NCI-H146 (cell line): ENCODE data around the gene CIDEC.

Experiments
- DNase-seq: peaks from one replicate; lab custom pipeline; 2025; lab: John Stamatoyannopoulos, UW

The CIDEC gene

GRCh38 chr3:9846931-9847488, 33.0 kb downstream of the CIDEC start:
- DNase-seq, result no peak

GRCh38 chr3:9846231-9846630, 33.8 kb downstream of the CIDEC start:
- DNase-seq, result no peak

- peak; percentile 86 for DNase-seq
These were observed 36.2 kb downstream of the CIDEC start, which contains the start of gene RPUSD3 for GRCh38 chr3:9843715-9844438. Gene RPUSD3 (minus strand): TSS chr3:9844008. CDS start chr3:9843990, 18 bp downstream.

- no peak for DNase-seq
These were observed 39.0 kb downstream of the CIDEC start for GRCh38 chr3:9841015-9841414.

GRCh38 chr3:9838856-9839255, 41.2 kb downstream of the CIDEC start:
- DNase-seq, result no peak

GRCh38 chr3:9837701-9838582, 42.1 kb downstream of the CIDEC start:
- DNase-seq, result no peak

GRCh38 chr3:9834520-9835380, 45.3 kb downstream of the CIDEC start:
- no peak for DNase-seq

- no peak for DNase-seq
These were observed 47.0 kb downstream of the CIDEC start for GRCh38 chr3:9833078-9833477.

GRCh38 chr3:9831253-9831652, 48.8 kb downstream of the CIDEC start:
- DNase-seq, result no peak

- no peak for DNase-seq
These were observed 51.0 kb downstream of the CIDEC start for GRCh38 chr3:9828801-9829755.

GRCh38 chr3:9826815-9827573, 53.1 kb downstream of the CIDEC start:
- no peak for DNase-seq

GRCh38 chr3:9825451-9826040, 54.5 kb downstream of the CIDEC start:
- DNase-seq, result no peak

- no peak for DNase-seq
These were observed 59.1 kb downstream of the CIDEC start for GRCh38 chr3:9820946-9821345.

- no peak for DNase-seq
These were observed 59.5 kb downstream of the CIDEC start for GRCh38 chr3:9820543-9820942.

GRCh38 chr3:9818666-9819335, 61.3 kb downstream of the CIDEC start:
- no peak for DNase-seq

GRCh38 chr3:9817436-9817835, 62.6 kb downstream of the CIDEC start:
- DNase-seq, result no peak
